Keratinocyte (primary cell): ENCODE data around the gene DIS3L2. TPM values are rescaled to one million over a fixed set of nuclear protein-coding genes. Genes with fewer than 3 reads are reported as not detected.
"Not testable (repeated sequence)": the region's sequence is repeated elsewhere in the genome, so short reads cannot be mapped to it uniquely, and the experiment has no call there.

ENCODE experiments used
- DNase-seq: peaks from one replicate; pipeline ENCODE4 v3.0.0-alpha.2; 2011; ENCODE audit warnings: low read depth, missing footprints, low spot score
- FAIRE-seq: peaks from 2 replicates; lab custom pipeline; 2011; peaks lifted over from hg19 to GRCh38; lab: Jason Lieb, UNC
- H2AFZ ChIP-seq: 2 replicates; pipeline ENCODE4 v1.6.0; 2012; ENCODE audit warnings: low read length, control low read depth, inconsistent platforms; ENCODE audit not compliant: control insufficient read depth
- H3K27ac ChIP-seq: 2 replicates; pipeline ENCODE4 v1.5.1; 2011; ENCODE audit warnings: low read length; ENCODE audit not compliant: control insufficient read depth, insufficient read depth
- H3K27me3 ChIP-seq: 3 replicates; pipeline ENCODE4 v1.6.0; 2011; ENCODE audit warnings: low read length; ENCODE audit not compliant: control insufficient read depth, insufficient read depth; ENCODE audit errors: extremely low read depth
- H3K36me3 ChIP-seq, 2 experiments: 2 replicates in 1 of 2; 3 replicates in 1 of 2; pipeline ENCODE4 v1.5.1; 2011; ENCODE audit warnings: low read length in 2 of 2, mild to moderate bottlenecking in 1 of 2; ENCODE audit not compliant: control insufficient read depth in 2 of 2, insufficient read depth in 2 of 2; ENCODE audit errors: extremely low read depth in 1 of 2
- H3K4me1 ChIP-seq: 3 replicates; pipeline ENCODE4 v1.5.1; 2011; ENCODE audit warnings: low read length; ENCODE audit not compliant: control insufficient read depth, insufficient read depth; ENCODE audit errors: extremely low read depth
- H3K4me2 ChIP-seq: 3 replicates; pipeline ENCODE4 v1.6.0; 2011; ENCODE audit warnings: low read depth, low read length; ENCODE audit not compliant: control insufficient read depth, insufficient read depth; ENCODE audit errors: extremely low read depth
- H3K4me3 ChIP-seq, 3 experiments: fragments of 200-600 bp in 1 of 3; sonication (generic) in 1 of 3; 2 replicates in 2 of 3; 3 replicates in 1 of 3; pipeline ENCODE4 v1.5.1; 2011 to 2016; ENCODE audit warnings: low read length in 3 of 3, mild to moderate bottlenecking in 3 of 3, control low read depth in 2 of 3, inconsistent platforms in 1 of 3, low read depth in 1 of 3, mixed read lengths in 1 of 3, mixed run types in 1 of 3, moderate library complexity in 1 of 3; ENCODE audit not compliant: control insufficient read depth in 2 of 3, insufficient read depth in 2 of 3; ENCODE audit errors: extremely low read depth in 1 of 3
- H3K79me2 ChIP-seq: 2 replicates; pipeline ENCODE4 v1.6.0; 2012; ENCODE audit warnings: low read length; ENCODE audit not compliant: control insufficient read depth, insufficient read depth
- H3K9ac ChIP-seq: 3 replicates; pipeline ENCODE4 v1.6.0; 2011; ENCODE audit warnings: low read length; ENCODE audit not compliant: control insufficient read depth, insufficient read depth; ENCODE audit errors: extremely low read depth
- H3K9me1 ChIP-seq: 3 replicates; pipeline ENCODE4 v1.6.0; 2011; ENCODE audit warnings: low read length; ENCODE audit not compliant: control insufficient read depth, insufficient read depth; ENCODE audit errors: extremely low read depth
- H3K9me3 ChIP-seq: 2 replicates; pipeline ENCODE4 v1.5.1; 2012; ENCODE audit warnings: low read depth, low read length; ENCODE audit not compliant: control insufficient read depth
- H4K20me1 ChIP-seq: 3 replicates; pipeline ENCODE4 v1.6.0; 2011; ENCODE audit warnings: low read length; ENCODE audit not compliant: control insufficient read depth, insufficient read depth; ENCODE audit errors: extremely low read depth
- CTCF ChIP-seq, 3 experiments: IDR thresholded peaks in 1 of 3; conservative IDR thresholded peaks in 1 of 3; optimal IDR thresholded peaks in 1 of 3; 2 replicates in 2 of 3; 3 replicates in 1 of 3; pipeline versions ENCODE3 to v1.5.1; 2011; ENCODE audit warnings: low read length in 3 of 3, mild to moderate bottlenecking in 3 of 3, moderate library complexity in 2 of 3, control low read depth in 1 of 3, inconsistent platforms in 1 of 3; ENCODE audit not compliant: insufficient read depth in 2 of 3; ENCODE audit errors: extremely low read depth in 1 of 3
- EZH2 ChIP-seq: IDR thresholded peaks from one replicate; pipeline ENCODE4 v1.6.1; 2012; ENCODE audit warnings: inconsistent platforms, mild to moderate bottlenecking, low read length, moderate library complexity
- dilution Hi-C: fragments of 300-500 bp; cut with MboI; formaldehyde crosslinking; loops from one replicate; pipeline ENCODE4 v1.7.0; 2020; ENCODE audit warnings: low sequenced_read_pairs; ENCODE audit not compliant: extremely low pct_ligation_motif_present
- polyA plus RNA-seq, 5 experiments: library from polyadenylated mRNA; depleted of rRNA in 3 of 5; stranded (reverse) in 3 of 5; stranded (forward) in 1 of 5; unstranded in 1 of 5; fragments of >200 nt; gene quantifications; 1 replicate in 1 of 5; 2 replicates in 3 of 5; 3 replicates in 1 of 5; pipeline versions ENCODE4 v1.2.1 to v1.2.3, GENCODE V29; 2011 to 2012; ENCODE audit warnings: missing spikeins in 2 of 5, low read depth in 1 of 5, low replicate concordance in 1 of 5

The DIS3L2 gene
- polyA plus RNA-seq, 1 donor (not counting 4 experiments of a cell fraction or from before 2014, with no cell fraction given): 8.6 TPM

DNA sequence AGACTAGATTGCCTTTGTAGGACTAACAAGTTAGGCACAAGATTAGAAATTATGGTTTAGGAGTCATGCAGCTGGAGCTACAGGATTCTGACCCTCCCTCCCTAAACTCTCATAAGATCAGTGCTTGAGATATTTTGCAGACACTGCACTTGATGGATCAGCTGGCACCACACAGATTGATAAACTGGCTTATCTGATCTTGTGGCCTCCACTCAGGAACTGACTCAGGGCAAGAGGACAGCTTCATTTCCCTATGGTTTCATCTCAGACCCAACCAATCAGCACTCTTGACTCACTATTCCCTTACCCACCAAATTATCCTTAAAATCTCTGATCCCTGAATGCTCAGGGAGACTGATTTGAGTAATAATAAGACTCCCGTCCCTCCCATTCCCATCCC, 152.3 kb downstream of the DIS3L2 start:
- DNase-seq (no peak), FAIRE-seq (no peak)
- Histone ChIP-seq H3K4me3 (no peak overlapping the region), H4K20me1 (no peaks in the 10 kb centered on the region), H3K27ac (no peak overlapping the region), H3K4me2 (no peak overlapping the region), H3K9ac (no peak overlapping the region), H3K9me3 (no peaks in the 10 kb centered on the region), H2AFZ (no peak overlapping the region), H3K27me3 (no peaks in the 10 kb centered on the region), H3K36me3 (no peaks in the 10 kb centered on the region), H3K9me1 (no peaks in the 10 kb centered on the region), H3K79me2 (no peaks in the 10 kb centered on the region), H3K4me1 (no peaks in the 10 kb centered on the region)
- dilution Hi-C loops: no loop called here
- TF ChIP-seq EZH2 (no peak), CTCF (optimal IDR thresholded peaks at IDR 0.05 in 1 of 3, IDR thresholded peaks at IDR 0.05 in 1 of 3, conservative IDR thresholded peaks at IDR 0.05 in 1 of 3; ENCODE audit: extremely low read depth in 1 of 3, insufficient read depth in 2 of 3, low read length in 3 of 3) (no peak)

DNA sequence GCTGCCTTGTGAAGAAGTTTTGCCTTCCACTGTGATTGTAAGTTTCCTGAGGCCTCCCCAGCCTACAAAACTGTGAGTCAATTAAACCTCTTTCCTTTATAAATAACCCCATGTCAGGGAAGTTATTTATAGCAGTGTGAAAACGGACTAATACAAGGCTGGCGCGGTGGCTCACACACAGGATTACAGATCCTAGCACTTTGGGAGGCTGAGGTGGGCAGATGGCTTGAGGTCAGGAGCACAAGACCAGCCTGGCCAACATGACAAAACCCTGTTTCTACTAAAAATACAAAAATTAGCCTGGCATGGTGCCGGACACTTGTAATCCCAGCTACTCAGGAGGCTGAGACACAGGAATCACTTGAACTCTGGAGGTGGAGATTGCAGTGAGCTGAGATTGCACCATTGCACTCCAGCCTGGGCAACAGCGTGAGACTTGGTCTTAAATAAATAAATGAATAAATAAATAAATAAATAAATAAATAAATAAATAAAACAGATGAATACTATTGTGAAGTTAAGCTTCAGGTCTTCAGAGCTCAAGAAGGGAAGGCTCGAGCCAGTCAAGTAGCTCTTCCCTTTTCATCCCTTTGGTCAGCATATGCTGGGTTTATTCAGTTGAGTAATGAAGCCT, 154.3 kb downstream of the DIS3L2 start:
- H3K4me2 ChIP-seq, H4K20me1 ChIP-seq, H3K9ac ChIP-seq, H3K79me2 ChIP-seq, H3K9me1 ChIP-seq, H3K4me3 ChIP-seq, H3K27ac ChIP-seq, FAIRE-seq, H3K36me3 ChIP-seq, dilution Hi-C loops, DNase-seq, H3K27me3 ChIP-seq, H2AFZ ChIP-seq, H3K9me3 ChIP-seq, H3K4me1 ChIP-seq: not testable (repeated sequence)

DNA sequence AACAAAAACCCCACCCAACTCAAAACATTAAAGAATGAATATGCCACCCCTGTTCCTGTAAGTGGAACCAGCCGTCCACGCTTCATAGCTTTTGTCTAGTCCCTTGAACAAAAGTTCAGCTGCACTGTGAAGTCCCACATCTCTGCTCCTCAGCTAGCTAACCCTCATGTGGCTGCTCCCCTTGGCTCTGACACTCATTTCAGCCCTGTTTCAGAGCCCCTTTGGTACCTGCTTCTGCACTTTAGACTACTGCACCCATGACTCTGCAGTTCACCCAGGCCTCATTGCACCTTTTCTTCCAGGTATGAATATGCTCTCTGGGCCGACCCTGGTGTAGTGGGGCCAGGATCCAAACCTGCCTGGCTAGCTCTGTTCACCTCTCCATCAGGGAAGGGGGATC, 155.3 kb downstream of the DIS3L2 start:
- no peak overlapping the region for H3K4me2 ChIP-seq
- TF ChIP-seq EZH2 (no peak), CTCF (optimal IDR thresholded peaks at IDR 0.05 in 1 of 3, IDR thresholded peaks at IDR 0.05 in 1 of 3, conservative IDR thresholded peaks at IDR 0.05 in 1 of 3; ENCODE audit: extremely low read depth in 1 of 3, insufficient read depth in 2 of 3, low read length in 3 of 3) (no peak)
- H3K9me1 ChIP-seq: no peaks in the 10 kb centered on the region
- H3K4me1 ChIP-seq: no peaks in the 10 kb centered on the region
- peaks cover 0 to 5% of the 10 kb centered on the region in 2 experiments for H3K36me3 ChIP-seq
- H4K20me1 ChIP-seq: no peaks in the 10 kb centered on the region
- no peaks in the 10 kb centered on the region for H3K27me3 ChIP-seq
- no peak overlapping the region for H2AFZ ChIP-seq
- H3K9ac ChIP-seq: no peak overlapping the region
- no peak overlapping the region for H3K27ac ChIP-seq
- FAIRE-seq: no peak
- dilution Hi-C loops: no loop called here
- DNase-seq: no peak
- no peak overlapping the region for H3K4me3 ChIP-seq
- no peaks in the 10 kb centered on the region for H3K79me2 ChIP-seq
- no peaks in the 10 kb centered on the region for H3K9me3 ChIP-seq
